ENCODE data around the gene PTPRN2. TPM values are rescaled to one million over a fixed set of nuclear protein-coding genes. Genes with fewer than 3 reads are reported as not detected.

The PTPRN2 gene
- total and polyA plus RNA-seq, 2 donors (not counting 1 experiment from before 2014, with no cell fraction given), result 0.54 to 1.2 TPM

- H3K9me3 ChIP-seq (ENCODE audit: control insufficient read depth, insufficient read depth, low read depth, low read length), result no peaks in the 10 kb centered on the region
- H3K4me3 ChIP-seq (replicated peaks in 1 of 4; ENCODE audit: control extremely low read depth in 1 of 4, insufficient read depth in 1 of 4, low read depth in 3 of 4, low read length in 4 of 4), result no peak overlapping the region
- H3K4me2 ChIP-seq (ENCODE audit: extremely low read depth, insufficient read depth, low read length), result no peak overlapping the region
- TF ChIP-seq EZH2 (IDR thresholded peaks at IDR 0.05; ENCODE audit: low read length, missing control alignments) (no peak), CTCF (conservative IDR thresholded peaks at IDR 0.05 in 1 of 2, IDR thresholded peaks at IDR 0.05 in 1 of 2; ENCODE audit: low read depth in 1 of 2, low read length in 2 of 2) (no peak)
- H3K27me3 ChIP-seq (ENCODE audit: control insufficient read depth, insufficient read depth, low read length), result no peaks in the 10 kb centered on the region
- H3K36me3 ChIP-seq (ENCODE audit: control insufficient read depth, insufficient read depth, low read length), result no peaks in the 10 kb centered on the region
- H2AFZ ChIP-seq (ENCODE audit: low read length), result no peak overlapping the region
- H3K27ac ChIP-seq (ENCODE audit: insufficient read depth, low read length), result no peak overlapping the region
- H3K9ac ChIP-seq (ENCODE audit: insufficient read depth, low read length), result no peak overlapping the region
- no peaks in the 10 kb centered on the region for H3K79me2 ChIP-seq (ENCODE audit: control insufficient read depth, insufficient read depth, low read length)
- no peaks in the 10 kb centered on the region for H3K4me1 ChIP-seq (ENCODE audit: control insufficient read depth, extremely low read depth, insufficient read depth, low read length)
- no peak for DNase-seq (ENCODE audit: low read depth in 2 of 2)
- H4K20me1 ChIP-seq (ENCODE audit: control insufficient read depth, extremely low read depth, insufficient read depth, low read length), result no peaks in the 10 kb centered on the region
Measured at GRCh38 chr7:158000160-158000559, 587.5 kb downstream of the PTPRN2 start.

GRCh38 chr7:157998884-157999552, 588.6 kb downstream of the PTPRN2 start:
- DNase-seq (ENCODE audit: low read depth in 2 of 2), result no peak
- no peaks in the 10 kb centered on the region for H3K27me3 ChIP-seq (ENCODE audit: control insufficient read depth, insufficient read depth, low read length)
- no peaks in the 10 kb centered on the region for H3K36me3 ChIP-seq (ENCODE audit: control insufficient read depth, insufficient read depth, low read length)
- H3K4me1 ChIP-seq (ENCODE audit: control insufficient read depth, extremely low read depth, insufficient read depth, low read length), result no peaks in the 10 kb centered on the region
- no peaks in the 10 kb centered on the region for H3K9me3 ChIP-seq (ENCODE audit: control insufficient read depth, insufficient read depth, low read depth, low read length)
- no peak overlapping the region for H3K4me3 ChIP-seq (replicated peaks in 1 of 4; ENCODE audit: control extremely low read depth in 1 of 4, insufficient read depth in 1 of 4, low read depth in 3 of 4, low read length in 4 of 4)
- no peak overlapping the region for H2AFZ ChIP-seq (ENCODE audit: low read length)
- no peak overlapping the region for H3K9ac ChIP-seq (ENCODE audit: insufficient read depth, low read length)
- TF ChIP-seq CTCF (conservative IDR thresholded peaks at IDR 0.05 in 1 of 2, IDR thresholded peaks at IDR 0.05 in 1 of 2; ENCODE audit: low read depth in 1 of 2, low read length in 2 of 2) (no peak), EZH2 (IDR thresholded peaks at IDR 0.05; ENCODE audit: low read length, missing control alignments) (no peak)
- no peaks in the 10 kb centered on the region for H3K79me2 ChIP-seq (ENCODE audit: control insufficient read depth, insufficient read depth, low read length)
- no peak overlapping the region for H3K4me2 ChIP-seq (ENCODE audit: extremely low read depth, insufficient read depth, low read length)
- H3K27ac ChIP-seq (ENCODE audit: insufficient read depth, low read length), result no peak overlapping the region
- H4K20me1 ChIP-seq (ENCODE audit: control insufficient read depth, extremely low read depth, insufficient read depth, low read length), result no peaks in the 10 kb centered on the region

- no peaks in the 10 kb centered on the region for H3K9me3 ChIP-seq (ENCODE audit: control insufficient read depth, insufficient read depth, low read depth, low read length)
- H3K4me3 ChIP-seq (replicated peaks in 1 of 4; ENCODE audit: control extremely low read depth in 1 of 4, insufficient read depth in 1 of 4, low read depth in 3 of 4, low read length in 4 of 4), result no peak overlapping the region
Measured at GRCh38 chr7:157997471-157997870, 590.2 kb downstream of the PTPRN2 start.

More at GRCh38 chr7:157997471-157997870, 590.2 kb downstream of the PTPRN2 start:
- Histone ChIP-seq H3K27me3 (ENCODE audit: control insufficient read depth, insufficient read depth, low read length) (no peaks in the 10 kb centered on the region), H3K4me2 (ENCODE audit: extremely low read depth, insufficient read depth, low read length) (no peak overlapping the region), H3K4me1 (ENCODE audit: control insufficient read depth, extremely low read depth, insufficient read depth, low read length) (no peaks in the 10 kb centered on the region), H4K20me1 (ENCODE audit: control insufficient read depth, extremely low read depth, insufficient read depth, low read length) (no peaks in the 10 kb centered on the region), H3K9ac (ENCODE audit: insufficient read depth, low read length) (no peak overlapping the region), H3K79me2 (ENCODE audit: control insufficient read depth, insufficient read depth, low read length) (no peaks in the 10 kb centered on the region), H2AFZ (ENCODE audit: low read length) (no peak overlapping the region), H3K36me3 (ENCODE audit: control insufficient read depth, insufficient read depth, low read length) (no peaks in the 10 kb centered on the region), H3K27ac (ENCODE audit: insufficient read depth, low read length) (no peak overlapping the region)
- DNase-seq (ENCODE audit: low read depth in 2 of 2), result no peak
- TF ChIP-seq CTCF (conservative IDR thresholded peaks at IDR 0.05 in 1 of 2, IDR thresholded peaks at IDR 0.05 in 1 of 2; ENCODE audit: low read depth in 1 of 2, low read length in 2 of 2) (no peak), EZH2 (IDR thresholded peaks at IDR 0.05; ENCODE audit: low read length, missing control alignments) (no peak)

All from fibroblast of lung (primary cell).